Ectodermal cell (in vitro differentiated cells): ENCODE results near the gene TENM3.

ENCODE experiments used
- H3K27ac ChIP-seq: 2 replicates; pipeline ENCODE4 v1.7.0; 2013; ENCODE audit warnings: mild to moderate bottlenecking, low read depth, low read length; ENCODE audit not compliant: insufficient read depth, poor library complexity, severe bottlenecking
- H3K27me3 ChIP-seq: 2 replicates; pipeline ENCODE4 v1.7.0; 2013; ENCODE audit warnings: mild to moderate bottlenecking, low read length; ENCODE audit not compliant: insufficient read depth, control insufficient read depth, poor library complexity, severe bottlenecking
- H3K36me3 ChIP-seq: one replicate; pipeline ENCODE4 v1.7.0; 2013; ENCODE audit warnings: low read length; ENCODE audit not compliant: control insufficient read depth, insufficient read depth
- H3K4me1 ChIP-seq: one replicate; pipeline ENCODE4 v1.7.0; 2013; ENCODE audit warnings: low read length; ENCODE audit not compliant: control insufficient read depth, insufficient read depth
- H3K4me3 ChIP-seq: 2 replicates; pipeline ENCODE4 v1.7.0; 2013; ENCODE audit warnings: low read depth, low read length, control low read depth; ENCODE audit not compliant: insufficient read depth
- H3K9me3 ChIP-seq: 2 replicates; pipeline ENCODE4 v1.7.0; 2013; ENCODE audit warnings: mild to moderate bottlenecking, low read length, moderate library complexity; ENCODE audit not compliant: control insufficient read depth
- WGBS, 2 experiments: methylation state at CpG; one replicate each; pipeline ENCODE4 v1.1.7; 2013; ENCODE audit warnings: missing lambda C conversion rate in 2 of 2; 5-methylcytosine and 5-hydroxymethylcytosine counted together

The TENM3 gene

GRCh38 chr4:182604953-182605352 lies 361.8 kb downstream of the TENM3 start:
- WGBS, 2 experiments, result 99% methylated on average over 4 of the region's 4 CpGs
- no peaks in the 10 kb centered on the region for H3K4me1 ChIP-seq
- no peak overlapping the region for H3K27ac ChIP-seq
- no peak overlapping the region for H3K4me3 ChIP-seq
- no peaks in the 10 kb centered on the region for H3K27me3 ChIP-seq
- H3K36me3 ChIP-seq, result peaks cover 12% of the 10 kb centered on the region
- no peaks in the 10 kb centered on the region for H3K9me3 ChIP-seq

DNA sequence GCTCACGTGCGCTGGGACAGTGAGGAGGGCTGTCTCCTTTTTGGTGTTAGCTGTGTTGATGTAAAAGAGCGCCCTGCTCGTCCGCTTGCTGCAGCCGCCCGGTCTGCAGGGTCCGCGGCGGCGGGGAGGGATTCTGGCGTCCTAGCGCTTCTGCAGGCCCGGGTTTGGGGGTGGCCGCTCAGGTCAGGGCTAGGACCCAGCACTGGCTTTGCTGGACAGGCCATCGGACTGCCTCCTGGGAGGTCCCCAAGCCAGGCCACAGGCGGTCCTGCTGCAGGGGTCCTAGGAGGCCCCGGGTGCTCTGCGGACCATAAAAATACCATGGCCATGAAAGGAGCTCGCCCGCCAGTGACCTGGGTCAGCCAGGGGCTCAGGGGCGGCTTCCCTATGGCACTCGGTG lies 365.3 kb downstream of the TENM3 start:
- no peaks in the 10 kb centered on the region for H3K27me3 ChIP-seq
- H3K9me3 ChIP-seq, result no peaks in the 10 kb centered on the region
- H3K27ac ChIP-seq, result no peak overlapping the region
- H3K36me3 ChIP-seq, result no peaks in the 10 kb centered on the region
- H3K4me3 ChIP-seq, result no peak overlapping the region
- H3K4me1 ChIP-seq, result no peaks in the 10 kb centered on the region
- 95 to 97% methylated on average over 23 of the region's 23 CpGs for WGBS, 2 experiments

DNA sequence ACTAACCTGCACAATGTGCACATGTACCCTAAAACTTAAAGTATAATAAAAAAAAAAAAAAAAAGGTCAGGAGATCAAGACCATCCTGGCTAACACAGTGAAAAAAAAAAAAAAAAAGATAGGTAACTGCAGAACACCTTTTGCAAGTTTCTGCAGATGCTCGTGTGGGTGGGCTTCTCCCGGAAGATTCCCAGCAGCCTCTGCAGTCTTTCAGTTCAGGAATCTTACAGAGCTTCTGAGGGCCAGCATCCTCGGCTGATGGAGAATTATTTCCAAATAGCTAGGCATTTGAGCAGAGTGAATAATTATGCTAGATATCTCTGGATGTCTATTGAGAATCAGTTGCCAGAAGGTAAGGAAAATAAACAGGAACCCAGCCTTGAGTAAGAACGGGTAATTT lies 373.3 kb downstream of the TENM3 start:
- Histone ChIP-seq H3K27me3 (no peaks in the 10 kb centered on the region), H3K27ac (no peak overlapping the region), H3K36me3 (peaks cover 5% of the 10 kb centered on the region), H3K4me3 (no peak overlapping the region), H3K4me1 (no peaks in the 10 kb centered on the region), H3K9me3 (no peaks in the 10 kb centered on the region)
- WGBS, 2 experiments, result 93 to 94% methylated on average over 3 to 4 of the region's 4 CpGs

DNA sequence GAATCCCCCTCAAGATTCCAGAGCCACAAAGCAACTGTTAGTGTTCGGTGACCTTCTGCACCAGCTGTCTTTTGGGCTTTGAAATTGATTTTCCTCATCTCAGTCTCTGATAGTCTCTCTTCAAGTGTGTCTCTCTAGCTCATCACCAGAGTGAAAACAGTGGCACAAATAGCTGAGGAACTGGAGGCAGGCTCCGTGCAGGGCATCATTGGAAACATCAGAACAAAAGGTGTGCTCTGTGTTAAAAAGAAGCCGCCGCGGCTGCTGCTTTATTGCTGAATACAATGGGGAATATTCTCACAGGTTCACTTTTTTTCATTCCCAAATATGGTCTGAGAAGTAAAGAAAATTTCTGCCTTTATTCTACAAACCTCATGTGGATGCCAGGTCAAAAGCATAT lies 376.5 kb downstream of the TENM3 start:
- H3K9me3 ChIP-seq, result no peaks in the 10 kb centered on the region
- H3K4me3 ChIP-seq, result no peak overlapping the region
- no peaks in the 10 kb centered on the region for H3K27me3 ChIP-seq
- H3K36me3 ChIP-seq, result peaks cover 5% of the 10 kb centered on the region
- 90% methylated on average over 5 of the region's 5 CpGs for WGBS, 2 experiments
- peak overlapping the region; percentile 8 for H3K27ac ChIP-seq
- H3K4me1 ChIP-seq, result no peaks in the 10 kb centered on the region

DNA sequence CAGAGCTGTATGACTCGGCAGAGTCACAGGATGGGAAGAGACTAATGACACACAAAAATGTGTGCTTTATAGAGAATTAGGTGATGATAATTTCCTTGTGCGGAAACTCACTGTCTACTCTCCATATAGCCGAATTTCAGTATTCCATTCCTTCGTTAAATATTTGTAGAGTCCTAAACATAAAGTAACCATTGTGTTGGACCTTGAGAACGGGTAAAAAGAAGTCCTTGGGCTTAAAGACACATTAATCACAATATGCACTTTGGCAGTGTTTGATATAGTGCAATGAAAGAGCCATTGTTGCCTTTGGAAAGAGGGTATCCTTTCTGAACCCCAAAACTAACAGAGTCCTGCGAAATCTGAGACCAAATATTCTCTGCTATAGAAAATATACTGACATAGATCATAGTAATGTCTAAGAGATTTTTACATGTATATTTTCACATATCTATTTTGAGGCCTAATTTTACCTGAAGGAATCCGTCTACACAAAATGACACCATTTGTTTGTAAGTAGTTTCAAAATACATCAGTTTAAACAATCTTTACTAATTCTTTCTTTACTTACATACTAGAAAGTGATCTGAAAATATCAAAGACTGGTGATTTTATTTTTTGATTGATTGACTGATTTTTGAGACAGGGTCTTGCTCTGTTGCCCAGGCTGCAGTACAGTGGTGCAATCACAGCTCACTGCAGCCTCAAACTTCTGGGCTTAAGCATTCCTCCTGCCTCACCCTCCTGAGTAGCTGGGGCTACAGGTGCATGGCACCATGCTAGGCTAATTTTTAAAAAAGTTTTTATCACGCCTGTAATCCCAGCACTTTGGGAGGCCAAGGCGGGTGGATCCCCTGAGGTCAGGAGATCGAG lies 377.1 kb downstream of the TENM3 start:
- Histone ChIP-seq H3K9me3 (no peaks in the 10 kb centered on the region), H3K4me1 (no peaks in the 10 kb centered on the region), H3K27ac (no peak overlapping the region), H3K27me3 (no peaks in the 10 kb centered on the region), H3K36me3 (peaks cover 5% of the 10 kb centered on the region), H3K4me3 (no peak overlapping the region)
- WGBS, 2 experiments, result 88 to 94% methylated on average over 7 to 9 of the region's 10 CpGs

DNA sequence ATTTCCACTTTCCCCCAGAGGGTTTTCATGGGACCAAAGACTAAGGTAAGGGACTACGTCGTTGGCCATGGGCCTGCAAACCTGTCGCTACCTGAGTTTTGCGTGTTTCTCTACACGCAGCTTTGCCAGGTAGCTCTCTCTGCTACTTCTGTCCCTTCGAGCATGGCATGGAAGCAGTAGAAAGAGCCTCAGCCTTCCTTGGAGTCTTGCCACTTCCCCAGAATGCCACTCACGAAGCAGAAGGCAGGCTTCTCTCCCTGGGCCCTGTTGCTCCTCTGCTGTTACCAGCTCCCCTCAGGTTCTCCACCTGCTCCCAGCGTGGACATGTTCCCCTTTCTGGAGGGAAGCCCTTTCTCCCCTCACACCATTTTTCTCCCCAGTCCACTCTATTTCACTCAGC lies 381.1 kb downstream of the TENM3 start:
- WGBS, 2 experiments, result 96 to 97% methylated on average over 8 of the region's 8 CpGs
- no peaks in the 10 kb centered on the region for H3K4me1 ChIP-seq
- H3K27ac ChIP-seq, result no peak overlapping the region
- H3K9me3 ChIP-seq, result no peaks in the 10 kb centered on the region
- peaks cover 5% of the 10 kb centered on the region for H3K36me3 ChIP-seq
- H3K27me3 ChIP-seq, result no peaks in the 10 kb centered on the region
- H3K4me3 ChIP-seq, result no peak overlapping the region

DNA sequence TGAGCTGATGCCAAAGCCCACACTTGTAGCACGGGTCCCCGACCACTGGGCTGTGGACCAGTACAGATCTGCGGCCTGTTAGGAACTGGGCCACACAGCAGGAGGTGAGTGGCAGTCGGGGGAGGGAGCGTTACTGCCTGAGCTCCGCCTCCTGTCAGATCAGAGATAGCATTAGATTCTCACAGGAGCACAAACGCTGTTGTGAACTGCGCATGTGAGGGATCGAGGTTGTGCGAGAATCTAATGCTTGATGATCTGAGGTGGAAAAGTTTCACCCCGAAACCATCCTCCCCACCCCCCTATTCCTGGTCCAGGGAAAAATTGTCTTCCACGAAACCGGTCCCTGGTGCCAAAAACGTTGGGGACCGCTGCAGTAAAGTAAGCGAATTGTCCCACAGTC lies 382.0 kb downstream of the TENM3 start:
- WGBS, 2 experiments, result 93 to 94% methylated on average over 16 of the region's 16 CpGs
- no peaks in the 10 kb centered on the region for H3K27me3 ChIP-seq
- H3K36me3 ChIP-seq, result no peaks in the 10 kb centered on the region
- no peaks in the 10 kb centered on the region for H3K4me1 ChIP-seq
- no peak overlapping the region for H3K27ac ChIP-seq
- H3K9me3 ChIP-seq, result no peaks in the 10 kb centered on the region
- no peak overlapping the region for H3K4me3 ChIP-seq

- H3K27me3 ChIP-seq, result no peaks in the 10 kb centered on the region
- no peaks in the 10 kb centered on the region for H3K9me3 ChIP-seq
- H3K27ac ChIP-seq, result no peak overlapping the region
- no peak overlapping the region for H3K4me3 ChIP-seq
- 95 to 96% methylated on average over 6 of the region's 6 CpGs for WGBS, 2 experiments
- no peaks in the 10 kb centered on the region for H3K36me3 ChIP-seq
- H3K4me1 ChIP-seq, result no peaks in the 10 kb centered on the region
These were observed 384.8 kb downstream of the TENM3 start for GRCh38 chr4:182627996-182628395.

GRCh38 chr4:182628544-182628943 lies 385.3 kb downstream of the TENM3 start:
- H3K4me1 ChIP-seq, result no peaks in the 10 kb centered on the region
- no peaks in the 10 kb centered on the region for H3K9me3 ChIP-seq
- no peaks in the 10 kb centered on the region for H3K27me3 ChIP-seq
- WGBS, 2 experiments, result 96 to 97% methylated on average over 5 to 6 of the region's 6 CpGs
- no peak overlapping the region for H3K4me3 ChIP-seq
- H3K27ac ChIP-seq, result no peak overlapping the region
- no peaks in the 10 kb centered on the region for H3K36me3 ChIP-seq

DNA sequence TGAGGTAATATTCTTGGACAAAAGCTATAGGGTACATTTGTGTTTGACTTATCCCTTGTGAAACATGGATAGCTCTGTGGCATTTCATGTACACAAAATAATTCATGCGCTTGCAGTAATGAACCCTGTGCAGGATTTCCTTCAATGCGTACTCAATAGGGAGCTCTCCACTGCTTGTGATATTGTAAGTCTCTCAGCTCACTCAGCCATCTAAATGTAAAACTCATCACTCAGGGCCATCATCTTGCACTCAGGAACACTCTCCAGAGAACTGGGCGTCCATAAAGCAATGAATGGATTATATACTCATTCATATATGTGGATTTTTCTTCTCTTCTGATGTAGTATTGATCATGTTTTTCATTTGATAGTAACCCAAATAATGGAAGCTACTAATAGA lies 385.9 kb downstream of the TENM3 start:
- Histone ChIP-seq H3K27me3 (no peaks in the 10 kb centered on the region), H3K36me3 (no peaks in the 10 kb centered on the region), H3K4me3 (no peak overlapping the region), H3K4me1 (no peaks in the 10 kb centered on the region), H3K27ac (no peak overlapping the region), H3K9me3 (no peaks in the 10 kb centered on the region)
- WGBS, 2 experiments, result 96 to 97% methylated on average over 2 of the region's 3 CpGs
